Stimulated activated CD4-positive, alpha-beta T cell treated with anti-CD3 and anti-CD28 coated beads, Interleukin-15, amount 100 ng/mL, for 48 hours (primary cell): Measurements from ENCODE around the gene PHF12.
A peak's percentile ranks its signal among the peaks of the same experiment; 100 is the strongest.
"Not testable (repeated sequence)": the region's sequence is repeated elsewhere in the genome, so short reads cannot be mapped to it uniquely, and the experiment has no call there.

Experiments used
- DNase-seq, 2 donors: peaks; one replicate each; pipeline ENCODE4 v3.0.0-alpha.2; 2020; ENCODE audit warnings: low read depth in 2 of 2

PHF12 gene

GRCh38 chr17:28953444-28954118 is 2.3 kb upstream of the PHF12 start:
- peak in 1 of 2 donors; percentile 38 for DNase-seq

- DNase-seq = peak; percentile 91 to 93
These were observed 965 bp upstream of the PHF12 start for GRCh38 chr17:28951991-28952975.

GRCh38 chr17:28950752-28951427 is 428 bp downstream of the PHF12 start:
- DNase-seq = no peak

GRCh38 chr17:28950017-28950751 is 1.1 kb downstream of the PHF12 start:
- DNase-seq = peak; percentile 29 to 36

GRCh38 chr17:28949185-28950016 is 1.9 kb downstream of the PHF12 start:
- DNase-seq = peak; percentile 63

GRCh38 chr17:28948873-28949184 is 2.5 kb downstream of the PHF12 start:
- DNase-seq = no peak

GRCh38 chr17:28948342-28948741 is 3.0 kb downstream of the PHF12 start:
- DNase-seq = no peak

- no peak for DNase-seq
These were observed 3.7 kb downstream of the PHF12 start for GRCh38 chr17:28947639-28948038.

- no peak for DNase-seq
These were observed 5.1 kb downstream of the PHF12 start for GRCh38 chr17:28946239-28946638.

GRCh38 chr17:28944862-28945741 is 6.2 kb downstream of the PHF12 start:
- DNase-seq = no peak

GRCh38 chr17:28944343-28944742 is 7.0 kb downstream of the PHF12 start:
- DNase-seq = no peak

- DNase-seq = no peak
These were observed 8.4 kb downstream of the PHF12 start for GRCh38 chr17:28942925-28943324.

GRCh38 chr17:28941251-28941650 is 10.1 kb downstream of the PHF12 start:
- DNase-seq = no peak

- no peak for DNase-seq
These were observed 10.6 kb downstream of the PHF12 start for GRCh38 chr17:28940675-28941074.

- no peak for DNase-seq
These were observed 11.2 kb downstream of the PHF12 start for GRCh38 chr17:28940142-28940541.

GRCh38 chr17:28938552-28938951 is 12.8 kb downstream of the PHF12 start:
- no peak for DNase-seq

- DNase-seq = no peak
These were observed 14.1 kb downstream of the PHF12 start for GRCh38 chr17:28937044-28937729.

- DNase-seq = no peak
These were observed 15.4 kb downstream of the PHF12 start for GRCh38 chr17:28935744-28936460.

- not testable (repeated sequence) for DNase-seq
These were observed 16.8 kb downstream of the PHF12 start for GRCh38 chr17:28934508-28934907.
